Body of pancreas (tissue), 4 donors: ENCODE measurements around the gene APOM. TPM values are rescaled to one million over a fixed set of nuclear protein-coding genes. Genes with fewer than 3 reads are reported as not detected.

Experiments
- ATAC-seq: fragments of 150-250 bp; one replicate; pipeline ENCODE4 v1.9.1; 2016
- DNase-seq, 4 donors: peaks; one replicate each; pipeline ENCODE4 v3.0.0-alpha.2; 2019
- H3K27ac ChIP-seq, 4 donors: fragments of 200-600 bp; sonication (generic); 1 replicate in 3 of 4; 2 replicates in 1 of 4; pipeline versions ENCODE4 v1.5.1 to v1.6.1; 2016 to 2019; ENCODE audit warnings: mild to moderate bottlenecking in 1 of 4, mixed read lengths in 1 of 4, moderate library complexity in 1 of 4
- H3K27me3 ChIP-seq, 2 donors: fragments of 200-600 bp; sonication (generic); one replicate each; pipeline ENCODE4 v1.6.0; 2016; ENCODE audit warnings: mild to moderate bottlenecking in 1 of 2
- H3K36me3 ChIP-seq, 2 donors: fragments of 200-600 bp; sonication (generic); replicated peaks in 1 of 2; 2 replicates each; pipeline ENCODE4 v1.5.1; 2016; ENCODE audit warnings: low read depth in 2 of 2; ENCODE audit not compliant: insufficient read depth in 1 of 2
- H3K4me1 ChIP-seq: fragments of 200-600 bp; sonication (generic); one replicate; pipeline ENCODE4 v1.6.0; 2016
- H3K4me3 ChIP-seq, 2 donors: fragments of 200-600 bp; sonication (generic); 1 replicate in 1 of 2; 2 replicates in 1 of 2; pipeline ENCODE4 v1.5.1; 2016 to 2019
- H3K9me3 ChIP-seq, 3 donors: fragments of 200-600 bp; sonication (generic); 1 replicate in 2 of 3; 2 replicates in 1 of 3; pipeline ENCODE4 v1.5.1; 2016
- POLR2A ChIP-seq, 3 donors: fragments of 450-650 bp; IDR thresholded peaks; one replicate each; pipeline ENCODE4 v1.6.1; 2016; ENCODE audit warnings: antibody characterized with exemption in 3 of 3, mild to moderate bottlenecking in 2 of 3
- WGBS, 2 donors: methylation state at CpG; one replicate each; pipeline ENCODE4 v1.1.5; 2017; 5-methylcytosine and 5-hydroxymethylcytosine counted together
- intact Hi-C: fragments of 100-400 bp; cut with DNase I; formaldehyde crosslinking; loops from one replicate; pipeline ENCODE4 v1.15.1; 2023
- total RNA-seq, 2 donors: library from RNA; depleted of rRNA; stranded (reverse); fragments of >200 nt; gene quantifications; one replicate each; pipeline ENCODE4 v1.1.0, GENCODE V29; 2016
- TF ChIP-seq, protein P1 (sequence below), 7 experiments: fragments of 450-650 bp in 4 of 7; fragments of 200-600 bp in 3 of 7; sonication (generic) in 3 of 7; IDR thresholded peaks; one replicate each; pipeline ENCODE4 v1.5.1; 2016 to 2019; ENCODE audit warnings: antibody characterized with exemption in 7 of 7

APOM gene
- total RNA-seq, 2 donors from 2014 or later, result 1.6 TPM; not detected in 1

- Histone ChIP-seq H3K4me3 (no peak overlapping the region), H3K36me3 (peaks cover 0 to 15% of the 10 kb centered on the region in 2 donors), H3K27ac (no peak overlapping the region), H3K9me3 (no peaks in the 10 kb centered on the region), H3K4me1 (no peaks in the 10 kb centered on the region), H3K27me3 (no peaks in the 10 kb centered on the region)
- ATAC-seq (no peak), DNase-seq (no peak)
- intact Hi-C loops, result no loop called here
- TF ChIP-seq, protein P1, sequence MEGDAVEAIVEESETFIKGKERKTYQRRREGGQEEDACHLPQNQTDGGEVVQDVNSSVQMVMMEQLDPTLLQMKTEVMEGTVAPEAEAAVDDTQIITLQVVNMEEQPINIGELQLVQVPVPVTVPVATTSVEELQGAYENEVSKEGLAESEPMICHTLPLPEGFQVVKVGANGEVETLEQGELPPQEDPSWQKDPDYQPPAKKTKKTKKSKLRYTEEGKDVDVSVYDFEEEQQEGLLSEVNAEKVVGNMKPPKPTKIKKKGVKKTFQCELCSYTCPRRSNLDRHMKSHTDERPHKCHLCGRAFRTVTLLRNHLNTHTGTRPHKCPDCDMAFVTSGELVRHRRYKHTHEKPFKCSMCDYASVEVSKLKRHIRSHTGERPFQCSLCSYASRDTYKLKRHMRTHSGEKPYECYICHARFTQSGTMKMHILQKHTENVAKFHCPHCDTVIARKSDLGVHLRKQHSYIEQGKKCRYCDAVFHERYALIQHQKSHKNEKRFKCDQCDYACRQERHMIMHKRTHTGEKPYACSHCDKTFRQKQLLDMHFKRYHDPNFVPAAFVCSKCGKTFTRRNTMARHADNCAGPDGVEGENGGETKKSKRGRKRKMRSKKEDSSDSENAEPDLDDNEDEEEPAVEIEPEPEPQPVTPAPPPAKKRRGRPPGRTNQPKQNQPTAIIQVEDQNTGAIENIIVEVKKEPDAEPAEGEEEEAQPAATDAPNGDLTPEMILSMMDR (IDR thresholded peaks at IDR 0.05), result no peak
- TF ChIP-seq POLR2A (IDR thresholded peaks at IDR 0.05), result no peak
- 73 to 76% methylated on average over 10 of the region's 10 CpGs for WGBS, 2 donors
Measured at GRCh38 chr6:31690231-31691077, 34.8 kb downstream of the APOM start.

DNA sequence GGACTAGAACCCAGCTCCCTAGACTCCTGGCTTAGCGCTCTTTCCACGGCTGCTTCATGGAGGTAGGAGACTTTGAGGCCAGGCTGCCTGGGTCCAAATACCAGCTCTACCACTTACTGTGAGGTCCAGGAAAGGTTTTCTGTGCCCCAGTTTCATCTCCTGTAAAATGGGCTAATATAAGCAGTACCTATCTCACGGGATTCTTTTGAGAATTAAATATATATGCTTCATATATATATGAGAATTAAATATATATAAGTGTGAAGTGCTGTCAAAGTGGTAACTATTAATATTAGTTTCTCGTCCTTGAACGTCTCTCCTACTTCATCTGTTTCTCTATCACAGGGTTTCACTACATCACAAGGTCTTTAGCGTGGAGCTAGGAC is 35.4 kb downstream of the APOM start:
- TF ChIP-seq, protein P1 (IDR thresholded peaks at IDR 0.05), result no peak
- no peak for TF ChIP-seq POLR2A (IDR thresholded peaks at IDR 0.05)
- H3K4me3 ChIP-seq, result no peak overlapping the region
- H3K9me3 ChIP-seq, result no peaks in the 10 kb centered on the region
- WGBS, 2 donors, result 86 to 90% methylated on average over 6 of the region's 6 CpGs
- intact Hi-C loops, result no loop called here
- peaks cover 0 to 15% of the 10 kb centered on the region in 2 donors for H3K36me3 ChIP-seq
- DNase-seq (no peak), ATAC-seq (no peak)
- no peaks in the 10 kb centered on the region for H3K27me3 ChIP-seq
- no peak overlapping the region for H3K27ac ChIP-seq
- H3K4me1 ChIP-seq, result no peaks in the 10 kb centered on the region

DNA sequence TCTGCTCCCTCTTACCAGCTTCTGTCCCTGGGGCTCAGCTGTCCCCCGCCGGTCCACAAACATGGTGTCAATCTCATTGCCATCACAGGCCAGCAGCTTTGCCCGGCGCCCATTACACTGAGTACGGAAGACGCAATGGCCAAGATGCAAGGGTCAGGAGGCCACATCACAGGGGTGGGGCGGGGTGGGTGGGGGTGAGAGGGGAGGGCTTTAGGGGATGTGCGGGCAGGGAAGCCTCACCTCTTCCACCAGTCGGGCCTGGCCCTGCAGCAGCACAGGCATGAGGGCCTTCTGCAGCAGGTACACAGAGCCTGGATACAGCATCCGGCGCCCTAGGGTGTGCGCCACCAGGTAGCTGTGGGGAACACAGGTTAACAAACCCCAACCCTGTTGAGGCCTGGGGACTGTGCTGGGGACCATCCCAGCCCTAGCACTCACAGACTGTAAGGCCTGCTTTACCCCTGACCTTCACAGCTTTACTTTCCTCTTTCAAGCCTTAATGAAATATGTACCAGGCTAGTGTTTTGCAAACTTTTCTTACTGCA is 35.9 kb downstream of the APOM start:
- no peak for ATAC-seq
- no peak for DNase-seq
- H3K4me3 ChIP-seq, result no peak overlapping the region
- H3K9me3 ChIP-seq, result no peaks in the 10 kb centered on the region
- 98 to 100% methylated on average over 6 to 12 of the region's 12 CpGs for WGBS, 2 donors
- no peaks in the 10 kb centered on the region for H3K4me1 ChIP-seq
- TF ChIP-seq, protein P1 (IDR thresholded peaks at IDR 0.05), result no peak
- TF ChIP-seq POLR2A (IDR thresholded peaks at IDR 0.05), result no peak
- H3K36me3 ChIP-seq, result peaks cover 0 to 15% of the 10 kb centered on the region in 2 donors
- H3K27ac ChIP-seq, result no peak overlapping the region
- intact Hi-C loops, result no loop called here
- H3K27me3 ChIP-seq, result no peaks in the 10 kb centered on the region

DNA sequence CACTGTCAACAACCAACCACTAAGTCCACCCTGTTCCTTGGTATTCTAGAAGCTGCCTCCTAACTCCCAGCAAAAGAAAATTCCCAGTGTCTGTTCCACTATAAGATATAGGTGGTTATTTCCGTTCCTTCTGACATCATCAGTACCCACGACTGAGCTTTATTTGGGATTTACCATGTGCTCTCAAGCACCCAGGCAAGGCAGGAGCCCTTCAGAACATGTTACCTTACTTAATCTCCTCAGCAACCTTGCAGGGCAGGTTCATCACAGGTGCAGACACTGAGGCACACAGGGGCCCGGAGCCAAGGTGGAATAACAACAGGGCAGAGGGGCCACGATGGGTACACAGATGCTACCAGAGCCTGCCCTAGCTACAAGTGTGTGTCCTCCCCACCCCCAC is 36.7 kb downstream of the APOM start:
- H3K36me3 ChIP-seq, result peaks cover 0 to 17% of the 10 kb centered on the region in 2 donors

More for the DNA sequence above, 36.7 kb downstream of the APOM start:
- H3K27me3 ChIP-seq, result no peaks in the 10 kb centered on the region
- ATAC-seq (no peak), DNase-seq (no peak)
- no peak overlapping the region for H3K4me3 ChIP-seq
- no peaks in the 10 kb centered on the region for H3K9me3 ChIP-seq
- TF ChIP-seq, protein P1 (IDR thresholded peaks at IDR 0.05), result no peak
- no peak for TF ChIP-seq POLR2A (IDR thresholded peaks at IDR 0.05)
- H3K27ac ChIP-seq, result no peak overlapping the region
- H3K4me1 ChIP-seq, result no peaks in the 10 kb centered on the region
- intact Hi-C loops, result no loop called here
- WGBS, 2 donors, result 87 to 96% methylated on average over 3 to 4 of the region's 4 CpGs
